Measurements from ENCODE around the gene SVOPL. TPM values are rescaled to one million over a fixed set of nuclear protein-coding genes. Genes with fewer than 3 reads are reported as not detected.

Gene SVOPL
- total RNA-seq, 6 donors from 2014 or later = under 0.01 to 0.63 (median 0.59) TPM; not detected in 3

GRCh38 chr7:138665669-138666140 lies 35.5 kb downstream of the SVOPL start:
- no peak for TF ChIP-seq POLR2A (IDR thresholded peaks at IDR 0.05)
- TF ChIP-seq CTCF (IDR thresholded peaks at IDR 0.05) = no peak
- ATAC-seq (ENCODE audit: low FRiP score in 2 of 2) = no peak
- peaks cover 0 to 8% (median 0%) of the 10 kb centered on the region in 4 donors for H3K4me1 ChIP-seq
- no peak overlapping the region for H3K4me3 ChIP-seq
- DNase-seq = no peak
- H3K9me3 ChIP-seq = no peaks in the 10 kb centered on the region
- no peaks in the 10 kb centered on the region for H3K27me3 ChIP-seq
- H3K36me3 ChIP-seq = no peaks in the 10 kb centered on the region
- 70 to 73% methylated on average over 4 of the region's 4 CpGs for WGBS, 2 donors
- H3K27ac ChIP-seq = no peak overlapping the region

- H3K27ac ChIP-seq = no peak overlapping the region
- ATAC-seq (ENCODE audit: low FRiP score in 2 of 2) (no peak), DNase-seq (no peak)
- WGBS, 2 donors = 61 to 81% methylated on average over 4 of the region's 4 CpGs
- no peak for TF ChIP-seq POLR2AphosphoS5 (IDR thresholded peaks at IDR 0.05)
- H3K9me3 ChIP-seq = no peaks in the 10 kb centered on the region
- no peaks in the 10 kb centered on the region for H3K27me3 ChIP-seq
- peaks cover 0 to 8% (median 0%) of the 10 kb centered on the region in 4 donors for H3K4me1 ChIP-seq
- no peak overlapping the region for H3K4me3 ChIP-seq
- H3K36me3 ChIP-seq = no peaks in the 10 kb centered on the region
Measured at GRCh38 chr7:138665249-138665648, 35.9 kb downstream of the SVOPL start.

GRCh38 chr7:138663725-138664710 lies 37.1 kb downstream of the SVOPL start:
- WGBS, 2 donors = 36 to 61% methylated on average over 59 of the region's 59 CpGs
- TF ChIP-seq CTCF (IDR thresholded peaks at IDR 0.05) = peak in 1 of 6 experiments; percentile 19
- TF ChIP-seq EP300 (IDR thresholded peaks at IDR 0.05) = no peak
- no peaks in the 10 kb centered on the region for H3K36me3 ChIP-seq
- H3K4me1 ChIP-seq = peaks cover 0 to 8% (median 0%) of the 10 kb centered on the region in 4 donors
- H3K27ac ChIP-seq = no peak overlapping the region
- H3K27me3 ChIP-seq = no peaks in the 10 kb centered on the region
- DNase-seq = peak; percentile 23 to 71
- H3K4me3 ChIP-seq = peak overlapping the region in 3 of 4 donors; percentile 41 to 49 (median 48)
- peak in 1 of 2 donors; percentile 54 for ATAC-seq (ENCODE audit: low FRiP score in 2 of 2)
- H3K9me3 ChIP-seq = no peaks in the 10 kb centered on the region

GRCh38 chr7:138662991-138663320 lies 38.2 kb downstream of the SVOPL start:
- TF ChIP-seq POLR2A (IDR thresholded peaks at IDR 0.05) (no peak), POLR2AphosphoS5 (IDR thresholded peaks at IDR 0.05) (no peak), CTCF (IDR thresholded peaks at IDR 0.05) (no peak), EP300 (IDR thresholded peaks at IDR 0.05) (no peak)
- Histone ChIP-seq H3K36me3 (no peaks in the 10 kb centered on the region), H3K9me3 (no peaks in the 10 kb centered on the region), H3K27me3 (no peaks in the 10 kb centered on the region), H3K4me3 (no peak overlapping the region), H3K4me1 (peaks cover 0 to 8% (median 0%) of the 10 kb centered on the region in 4 donors), H3K27ac (no peak overlapping the region)
- ATAC-seq (ENCODE audit: low FRiP score in 2 of 2) (no peak), DNase-seq (no peak)
- 85 to 91% methylated on average over 6 of the region's 6 CpGs for WGBS, 2 donors

- TF ChIP-seq POLR2AphosphoS5 (IDR thresholded peaks at IDR 0.05) (no peak), EP300 (IDR thresholded peaks at IDR 0.05) (no peak)
- WGBS, 2 donors = 77 to 85% methylated on average over 5 of the region's 5 CpGs
- H3K9me3 ChIP-seq = no peaks in the 10 kb centered on the region
- no peaks in the 10 kb centered on the region for H3K36me3 ChIP-seq
- no peak overlapping the region for H3K27ac ChIP-seq
- no peaks in the 10 kb centered on the region for H3K27me3 ChIP-seq
- DNase-seq = no peak
- no peak for ATAC-seq (ENCODE audit: low FRiP score in 2 of 2)
- H3K4me3 ChIP-seq = no peak overlapping the region
- H3K4me1 ChIP-seq = peaks cover 0 to 8% (median 0%) of the 10 kb centered on the region in 4 donors
Measured at GRCh38 chr7:138662076-138662990, 38.8 kb downstream of the SVOPL start.

Data from upper lobe of left lung (tissue), 6 donors.